ENCODE measurements around the gene VWA8.
"Not testable (repeated sequence)": the region's sequence is repeated elsewhere in the genome, so short reads cannot be mapped to it uniquely, and the experiment has no call there.

The VWA8 gene

GRCh38 chr13:41883147-41883546 lies 77.8 kb downstream of the VWA8 start:
- Histone ChIP-seq H3K36me3 (ENCODE audit: control insufficient read depth in 2 of 2, insufficient read depth in 1 of 2, low read length in 2 of 2) (peaks cover 0 to 28% of the 10 kb centered on the region in 2 experiments; a peak in 1 of 3 replicates), H3K9me3 (ENCODE audit: control insufficient read depth, insufficient read depth, low read depth, low read length) (no peaks in the 10 kb centered on the region), H3K4me3 (ENCODE audit: low read depth, low read length) (no peak overlapping the region), H3K27ac (ENCODE audit: extremely low read depth, low read depth, low read length) (no peak overlapping the region), H3K4me1 (ENCODE audit: control insufficient read depth, insufficient read depth, low read length) (no peaks in the 10 kb centered on the region)
- ChIA-PET CTCF (no interaction called here), POLR2A (no interaction called here)
- TF ChIP-seq PRDM1 (tag by site-specific recombination; IDR thresholded peaks at IDR 0.05) (peak; percentile 66; the same call in 1 of the 2 replicates), ZBTB10 (tag by site-specific recombination; IDR thresholded peaks at IDR 0.05) (no peak)

GRCh38 chr13:41881890-41882289 lies 79.0 kb downstream of the VWA8 start:
- peaks cover 0 to 28% of the 10 kb centered on the region in 2 experiments; a peak in 1 of 3 replicates for H3K36me3 ChIP-seq (ENCODE audit: control insufficient read depth in 2 of 2, insufficient read depth in 1 of 2, low read length in 2 of 2)
- H3K27ac ChIP-seq (ENCODE audit: extremely low read depth, low read depth, low read length); CTCF ChIA-PET; H3K4me3 ChIP-seq (ENCODE audit: low read depth, low read length); POLR2A ChIA-PET; H3K9me3 ChIP-seq (ENCODE audit: control insufficient read depth, insufficient read depth, low read depth, low read length); H3K4me1 ChIP-seq (ENCODE audit: control insufficient read depth, insufficient read depth, low read length): not testable (repeated sequence)

- TF ChIP-seq YY2 (tag by site-specific recombination; IDR thresholded peaks at IDR 0.05) (no peak), ZNF311 (tag by site-specific recombination; IDR thresholded peaks at IDR 0.05; ENCODE audit: borderline replicate concordance) (no peak), ZNF174 (tag by site-specific recombination; IDR thresholded peaks at IDR 0.05) (no peak), ZNF114 (tag by site-specific recombination; IDR thresholded peaks at IDR 0.05) (no peak), ZNF596 (tag by site-specific recombination; IDR thresholded peaks at IDR 0.05) (no peak), RBAK (tag by site-specific recombination; IDR thresholded peaks at IDR 0.05) (no peak), HOXD13 (CRISPR knock-in tag; IDR thresholded peaks at IDR 0.05; ENCODE audit: borderline replicate concordance) (no peak), ZNF155 (tag by site-specific recombination; IDR thresholded peaks at IDR 0.05) (no peak), ZNF514 (tag by site-specific recombination; IDR thresholded peaks at IDR 0.05) (no peak), FEZF1 (tag by site-specific recombination; IDR thresholded peaks at IDR 0.05) (no peak), ZBTB49 (tag by site-specific recombination; IDR thresholded peaks at IDR 0.05; ENCODE audit: low read depth) (no peak), ZNF24 (tag by site-specific recombination; IDR thresholded peaks at IDR 0.05) (no peak), GFI1B (tag by site-specific recombination; IDR thresholded peaks at IDR 0.05) (no peak), ZSCAN5A (tag by site-specific recombination; IDR thresholded peaks at IDR 0.05) (no peak), ZNF677 (tag by site-specific recombination; IDR thresholded peaks at IDR 0.05) (no peak), ZBTB11 (tag by site-specific recombination; conservative IDR thresholded peaks at IDR 0.05; ENCODE audit: low read depth) (no peak), ZNF521 (tag by site-specific recombination; IDR thresholded peaks at IDR 0.05) (no peak), AEBP2 (tag by site-specific recombination; IDR thresholded peaks at IDR 0.05; ENCODE audit: borderline replicate concordance) (no peak)
- ChIA-PET CTCF (no interaction called here), POLR2A (no interaction called here)
- Histone ChIP-seq H3K36me3 (ENCODE audit: control insufficient read depth in 2 of 2, insufficient read depth in 1 of 2, low read length in 2 of 2) (peaks cover 0 to 28% of the 10 kb centered on the region in 2 experiments; a peak in 1 of 3 replicates), H3K27ac (ENCODE audit: extremely low read depth, low read depth, low read length) (no peak overlapping the region), H3K4me1 (ENCODE audit: control insufficient read depth, insufficient read depth, low read length) (no peaks in the 10 kb centered on the region), H3K9me3 (ENCODE audit: control insufficient read depth, insufficient read depth, low read depth, low read length) (no peaks in the 10 kb centered on the region), H3K4me3 (ENCODE audit: low read depth, low read length) (no peak overlapping the region)
Observed at GRCh38 chr13:41880966-41881365, 79.9 kb downstream of the VWA8 start.
